ENCODE data around the gene CHST4.

- TF ChIP-seq CTCF (IDR thresholded peaks at IDR 0.05), result peak in 3 of 4 experiments; percentile 37 to 56 (median 45)
- peak; percentile 8 for TF ChIP-seq POLR2AphosphoS5 (IDR thresholded peaks at IDR 0.05)
Measured at GRCh38 chr16:71537643-71538042, 11.4 kb downstream of the CHST4 start.

Data from prostate gland (tissue), 2 donors.